Measurements from ENCODE around the gene ABHD14A. TPM values are rescaled to one million over a fixed set of nuclear protein-coding genes. Genes with fewer than 3 reads are reported as not detected.

The ABHD14A gene
- total RNA-seq, 2 experiments from 2014 or later: 7.5 to 8.9 TPM

- no peaks in the 10 kb centered on the region for H3K79me2 ChIP-seq (ENCODE audit: insufficient read depth, low read depth, low read length)
- no peaks in the 10 kb centered on the region for H3K9me3 ChIP-seq (ENCODE audit: low read length)
- intact Hi-C loops (cut with micrococcal nuclease; ENCODE audit: unreplicated experiment): no loop called here
- no peak overlapping the region for H3K4me2 ChIP-seq (ENCODE audit: low read length)
- H2AFZ ChIP-seq (ENCODE audit: low read length): no peak overlapping the region
- no peaks in the 10 kb centered on the region for H3K36me3 ChIP-seq (ENCODE audit: insufficient read depth, low read length)
- H3K4me1 ChIP-seq (ENCODE audit: insufficient read depth, low read length, poor library complexity, severe bottlenecking): no peaks in the 10 kb centered on the region
- no peaks in the 10 kb centered on the region for H3K9me2 ChIP-seq (ENCODE audit: insufficient read depth, low read length)
- BruUV-seq (replicated peaks): no TSS peak
- DNase-seq (ENCODE audit: low spot score): no peak
- ChIA-PET POLR2A (no interaction called here), CTCF (ENCODE audit: unreplicated experiment) (no interaction called here)
- no peak overlapping the region for H3K27ac ChIP-seq (ENCODE audit: low read depth, low read length, poor library complexity, severe bottlenecking)
- H4K20me1 ChIP-seq (ENCODE audit: insufficient read depth, low read length): no peaks in the 10 kb centered on the region
- H3K4me3 ChIP-seq (ENCODE audit: low read depth, low read length, poor library complexity, severe bottlenecking): no peak overlapping the region
- TF ChIP-seq EZH2phosphoT487 (IDR thresholded peaks at IDR 0.05; ENCODE audit: borderline replicate concordance, low read depth, low read length) (no peak), CTCF (conservative IDR thresholded peaks at IDR 0.05; ENCODE audit: low read length) (no peak)
These were observed 25.7 kb upstream of the ABHD14A start for GRCh38 chr3:51949121-51949520.

- no TSS peak for BruUV-seq (replicated peaks)
- Histone ChIP-seq H3K36me3 (ENCODE audit: insufficient read depth, low read length) (no peaks in the 10 kb centered on the region), H3K4me2 (ENCODE audit: low read length) (no peak overlapping the region), H3K9me3 (ENCODE audit: low read length) (no peaks in the 10 kb centered on the region), H2AFZ (ENCODE audit: low read length) (no peak overlapping the region), H3K4me3 (ENCODE audit: low read depth, low read length, poor library complexity, severe bottlenecking) (no peak overlapping the region), H3K79me2 (ENCODE audit: insufficient read depth, low read depth, low read length) (no peaks in the 10 kb centered on the region), H3K27ac (ENCODE audit: low read depth, low read length, poor library complexity, severe bottlenecking) (no peak overlapping the region), H3K4me1 (ENCODE audit: insufficient read depth, low read length, poor library complexity, severe bottlenecking) (no peaks in the 10 kb centered on the region), H3K9me2 (ENCODE audit: insufficient read depth, low read length) (no peaks in the 10 kb centered on the region), H4K20me1 (ENCODE audit: insufficient read depth, low read length) (no peaks in the 10 kb centered on the region)
- POLR2A ChIA-PET: interaction anchor here (0.7 kb wide), 1 partner anchor 317 kb away, joined by 3 read pairs; no protein-coding TSS in a partner anchor
- DNase-seq (ENCODE audit: low spot score): no peak
- intact Hi-C loops (cut with micrococcal nuclease; ENCODE audit: unreplicated experiment): no loop called here
- CTCF ChIA-PET (ENCODE audit: unreplicated experiment): interaction anchor here (0.9 kb wide), 1 partner anchor 8 kb away, joined by 3 read pairs; no protein-coding TSS in a partner anchor
- TF ChIP-seq CTCF (conservative IDR thresholded peaks at IDR 0.05; ENCODE audit: low read length) (no peak), EZH2phosphoT487 (IDR thresholded peaks at IDR 0.05; ENCODE audit: borderline replicate concordance, low read depth, low read length) (no peak)
These were observed 24.0 kb upstream of the ABHD14A start for GRCh38 chr3:51950899-51951298.

- ChIA-PET CTCF (ENCODE audit: unreplicated experiment) (no interaction called here), POLR2A (no interaction called here)
- H3K27ac ChIP-seq (ENCODE audit: low read depth, low read length, poor library complexity, severe bottlenecking): no peak overlapping the region
- BruUV-seq (replicated peaks): no TSS peak
- TF ChIP-seq EZH2phosphoT487 (IDR thresholded peaks at IDR 0.05; ENCODE audit: borderline replicate concordance, low read depth, low read length) (no peak), CTCF (conservative IDR thresholded peaks at IDR 0.05; ENCODE audit: low read length) (no peak)
- no peak overlapping the region for H3K4me2 ChIP-seq (ENCODE audit: low read length)
- no peaks in the 10 kb centered on the region for H4K20me1 ChIP-seq (ENCODE audit: insufficient read depth, low read length)
- no peaks in the 10 kb centered on the region for H3K9me2 ChIP-seq (ENCODE audit: insufficient read depth, low read length)
- no peak overlapping the region for H2AFZ ChIP-seq (ENCODE audit: low read length)
- peaks cover 3% of the 10 kb centered on the region for H3K4me1 ChIP-seq (ENCODE audit: insufficient read depth, low read length, poor library complexity, severe bottlenecking)
- no peak for DNase-seq (ENCODE audit: low spot score)
- no peak overlapping the region for H3K4me3 ChIP-seq (ENCODE audit: low read depth, low read length, poor library complexity, severe bottlenecking)
- no peaks in the 10 kb centered on the region for H3K79me2 ChIP-seq (ENCODE audit: insufficient read depth, low read depth, low read length)
- no peaks in the 10 kb centered on the region for H3K9me3 ChIP-seq (ENCODE audit: low read length)
- intact Hi-C loops (cut with micrococcal nuclease; ENCODE audit: unreplicated experiment): no loop called here
- no peaks in the 10 kb centered on the region for H3K36me3 ChIP-seq (ENCODE audit: insufficient read depth, low read length)
These were observed 21.4 kb upstream of the ABHD14A start for GRCh38 chr3:51953445-51953844.

All from OCI-LY7 (cell line).